Mammary epithelial cell (primary cell): ENCODE measurements around the gene MEGF10.

Experiments used
- CTCF ChIP-seq, 2 donors: IDR thresholded peaks in 1 of 2; conservative IDR thresholded peaks in 1 of 2; 2 replicates each; pipeline ENCODE4 v1.5.1; 2011 to 2012; ENCODE audit warnings: inconsistent platforms in 2 of 2, low read length in 2 of 2, mild to moderate bottlenecking in 2 of 2, control low read depth in 1 of 2, low read depth in 1 of 2; ENCODE audit not compliant: insufficient read depth in 1 of 2; ENCODE audit errors: extremely low read depth in 1 of 2
- EZH2 ChIP-seq: IDR thresholded peaks from 2 replicates; pipeline ENCODE4 v1.6.1; 2012; ENCODE audit warnings: low read length, inconsistent platforms, borderline replicate concordance

- TF ChIP-seq EZH2 (no peak), CTCF (conservative IDR thresholded peaks at IDR 0.05 in 1 of 2, IDR thresholded peaks at IDR 0.05 in 1 of 2; ENCODE audit: extremely low read depth in 1 of 2, insufficient read depth in 1 of 2, low read depth in 1 of 2, low read length in 2 of 2) (no peak)
These were observed 120.4 kb downstream of the MEGF10 start for GRCh38 chr5:127410959-127411358.
